ENCODE data around the gene AEN. TPM values are rescaled to one million over a fixed set of nuclear protein-coding genes. Genes with fewer than 3 reads are reported as not detected.
A peak's percentile ranks its signal among the peaks of the same experiment; 100 is the strongest.

AEN gene
- total and polyA plus RNA-seq, 3 donors from 2014 or later, result 22.5 to 32.9 (median 31.0) TPM

DNA sequence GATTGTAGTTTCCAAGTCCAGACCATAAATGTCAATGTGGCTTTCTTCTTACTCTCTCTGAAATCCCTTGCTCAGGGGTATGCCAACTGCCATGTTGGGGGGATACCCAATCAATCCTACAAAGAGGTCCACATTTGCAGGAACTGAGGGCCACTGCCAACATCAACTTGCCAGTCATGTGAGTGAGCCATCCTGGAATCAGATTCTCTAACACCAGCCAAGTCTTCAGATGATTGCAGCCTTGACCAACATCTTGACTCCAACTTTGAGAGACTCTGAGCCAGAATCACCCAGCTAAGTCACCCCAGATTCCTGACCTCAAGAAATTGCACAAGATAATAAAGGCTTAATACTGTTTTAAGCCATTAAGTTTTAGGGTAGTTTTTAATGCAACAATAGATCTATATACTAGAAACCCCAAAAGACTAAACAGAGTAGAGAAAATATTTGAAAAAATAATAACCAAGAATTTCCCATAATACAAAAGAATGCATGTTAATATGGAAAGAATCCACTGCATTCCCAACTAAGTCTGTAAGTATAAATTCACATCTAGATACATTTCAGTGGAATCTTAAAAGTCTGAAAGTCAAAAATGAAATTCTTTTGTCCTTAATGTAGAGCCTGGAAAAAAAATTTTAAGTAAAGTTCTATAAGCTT, 40.0 kb downstream of the AEN start:
- peak; percentile 3 for DNase-seq
- intact Hi-C loops (cut with DNase I; ENCODE audit: low total_unique reads), result no loop called here
- no peak for TF ChIP-seq POLR2A (IDR thresholded peaks at IDR 0.05)
- TF ChIP-seq, protein P1, sequence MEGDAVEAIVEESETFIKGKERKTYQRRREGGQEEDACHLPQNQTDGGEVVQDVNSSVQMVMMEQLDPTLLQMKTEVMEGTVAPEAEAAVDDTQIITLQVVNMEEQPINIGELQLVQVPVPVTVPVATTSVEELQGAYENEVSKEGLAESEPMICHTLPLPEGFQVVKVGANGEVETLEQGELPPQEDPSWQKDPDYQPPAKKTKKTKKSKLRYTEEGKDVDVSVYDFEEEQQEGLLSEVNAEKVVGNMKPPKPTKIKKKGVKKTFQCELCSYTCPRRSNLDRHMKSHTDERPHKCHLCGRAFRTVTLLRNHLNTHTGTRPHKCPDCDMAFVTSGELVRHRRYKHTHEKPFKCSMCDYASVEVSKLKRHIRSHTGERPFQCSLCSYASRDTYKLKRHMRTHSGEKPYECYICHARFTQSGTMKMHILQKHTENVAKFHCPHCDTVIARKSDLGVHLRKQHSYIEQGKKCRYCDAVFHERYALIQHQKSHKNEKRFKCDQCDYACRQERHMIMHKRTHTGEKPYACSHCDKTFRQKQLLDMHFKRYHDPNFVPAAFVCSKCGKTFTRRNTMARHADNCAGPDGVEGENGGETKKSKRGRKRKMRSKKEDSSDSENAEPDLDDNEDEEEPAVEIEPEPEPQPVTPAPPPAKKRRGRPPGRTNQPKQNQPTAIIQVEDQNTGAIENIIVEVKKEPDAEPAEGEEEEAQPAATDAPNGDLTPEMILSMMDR (IDR thresholded peaks at IDR 0.05), result no peak
- Histone ChIP-seq H3K4me1 (no peaks in the 10 kb centered on the region), H3K4me3 (no peak overlapping the region), H3K27ac (no peak overlapping the region), H3K36me3 (ENCODE audit: low read depth, missing control alignments) (no peaks in the 10 kb centered on the region), H3K27me3 (no peaks in the 10 kb centered on the region), H3K9me3 (no peaks in the 10 kb centered on the region)

GRCh38 chr15:88661761-88662556, 40.8 kb downstream of the AEN start:
- WGBS, 2 donors, result 80 to 88% methylated on average over 4 of the region's 4 CpGs
- TF ChIP-seq, protein P1 (IDR thresholded peaks at IDR 0.05), result no peak
- TF ChIP-seq POLR2A (IDR thresholded peaks at IDR 0.05), result no peak
- DNase-seq, result no peak
- no peaks in the 10 kb centered on the region for H3K27me3 ChIP-seq
- no peaks in the 10 kb centered on the region for H3K9me3 ChIP-seq
- no peak overlapping the region for H3K27ac ChIP-seq
- intact Hi-C loops (cut with DNase I; ENCODE audit: low total_unique reads), result no loop called here
- H3K36me3 ChIP-seq (ENCODE audit: low read depth, missing control alignments), result no peaks in the 10 kb centered on the region
- no peaks in the 10 kb centered on the region for H3K4me1 ChIP-seq
- H3K4me3 ChIP-seq, result no peak overlapping the region

DNA sequence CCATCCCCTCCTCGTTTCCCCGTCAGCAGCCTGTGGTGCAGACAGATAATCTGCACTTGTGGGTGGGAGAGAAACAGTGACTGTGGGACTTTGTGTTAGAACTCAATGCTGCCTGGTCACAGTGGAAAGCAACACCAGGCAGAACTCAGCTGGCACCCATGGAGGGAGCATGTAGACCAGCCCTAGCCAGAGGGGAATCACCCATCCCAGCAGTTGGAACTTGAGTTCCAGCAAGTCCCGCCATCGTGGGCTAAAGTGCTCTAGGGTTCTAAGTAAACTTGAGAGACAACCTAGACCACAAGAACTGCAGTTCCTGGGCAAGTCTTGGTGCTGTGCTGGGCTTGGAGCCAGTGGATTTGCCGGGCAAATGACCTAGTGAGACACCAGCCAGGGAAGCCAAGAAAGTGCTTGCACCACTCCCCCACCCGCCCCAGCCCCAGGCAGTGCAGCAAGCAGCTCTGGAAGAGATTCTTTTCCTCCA, 42.0 kb downstream of the AEN start:
- intact Hi-C loops (cut with DNase I; ENCODE audit: low total_unique reads), result no loop called here
- no peaks in the 10 kb centered on the region for H3K36me3 ChIP-seq (ENCODE audit: low read depth, missing control alignments)
- peak; percentile 14 for DNase-seq
- no peaks in the 10 kb centered on the region for H3K27me3 ChIP-seq
- no peak overlapping the region for H3K4me3 ChIP-seq
- H3K4me1 ChIP-seq, result no peaks in the 10 kb centered on the region
- WGBS, 2 donors, result 91 to 100% methylated on average over 2 to 6 of the region's 6 CpGs
- H3K27ac ChIP-seq, result no peak overlapping the region
- TF ChIP-seq, protein P1 (IDR thresholded peaks at IDR 0.05), result no peak
- no peak for TF ChIP-seq POLR2A (IDR thresholded peaks at IDR 0.05)
- H3K9me3 ChIP-seq, result no peaks in the 10 kb centered on the region

DNA sequence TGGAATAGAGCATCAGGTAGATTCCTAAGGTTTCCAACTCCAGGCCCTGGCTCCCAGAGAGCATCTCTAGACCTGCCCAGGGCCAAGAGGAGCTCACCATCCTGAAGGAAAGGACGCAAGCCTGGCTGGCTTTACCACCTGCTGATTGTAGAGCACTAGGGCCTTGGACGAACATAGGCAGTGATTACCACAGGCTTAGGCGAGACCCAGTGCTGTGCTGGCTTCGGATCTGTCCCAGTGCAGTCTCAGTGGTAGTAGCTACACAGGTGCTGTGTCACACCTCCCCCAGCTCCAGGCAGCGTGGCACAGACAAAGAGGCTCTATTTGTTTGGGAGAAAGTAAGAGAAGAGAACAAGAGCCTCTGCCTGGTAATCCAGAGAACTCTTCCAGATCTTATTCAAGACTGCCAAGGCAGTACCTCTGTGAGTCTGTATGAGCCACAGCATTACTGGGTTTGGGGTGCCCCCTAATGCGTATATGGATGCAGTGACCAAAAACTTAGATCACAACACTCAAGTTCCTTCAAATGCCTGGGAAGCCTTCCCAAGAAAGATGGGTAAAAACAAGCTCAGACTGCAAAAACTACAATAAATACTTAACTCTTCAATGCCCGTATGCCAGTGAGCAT, 43.1 kb downstream of the AEN start:
- Histone ChIP-seq H3K4me3 (no peak overlapping the region), H3K9me3 (no peaks in the 10 kb centered on the region), H3K27ac (no peak overlapping the region), H3K27me3 (no peaks in the 10 kb centered on the region), H3K36me3 (ENCODE audit: low read depth, missing control alignments) (no peaks in the 10 kb centered on the region), H3K4me1 (no peaks in the 10 kb centered on the region)
- DNase-seq, result peak; percentile 13
- 83 to 84% methylated on average over 3 to 7 of the region's 7 CpGs for WGBS, 2 donors
- TF ChIP-seq, protein P1 (IDR thresholded peaks at IDR 0.05), result no peak
- TF ChIP-seq POLR2A (IDR thresholded peaks at IDR 0.05), result no peak
- intact Hi-C loops (cut with DNase I; ENCODE audit: low total_unique reads), result no loop called here

Measured in testis (tissue), 3 donors.